ENCODE results near the gene CRHBP.

CRHBP gene

DNA sequence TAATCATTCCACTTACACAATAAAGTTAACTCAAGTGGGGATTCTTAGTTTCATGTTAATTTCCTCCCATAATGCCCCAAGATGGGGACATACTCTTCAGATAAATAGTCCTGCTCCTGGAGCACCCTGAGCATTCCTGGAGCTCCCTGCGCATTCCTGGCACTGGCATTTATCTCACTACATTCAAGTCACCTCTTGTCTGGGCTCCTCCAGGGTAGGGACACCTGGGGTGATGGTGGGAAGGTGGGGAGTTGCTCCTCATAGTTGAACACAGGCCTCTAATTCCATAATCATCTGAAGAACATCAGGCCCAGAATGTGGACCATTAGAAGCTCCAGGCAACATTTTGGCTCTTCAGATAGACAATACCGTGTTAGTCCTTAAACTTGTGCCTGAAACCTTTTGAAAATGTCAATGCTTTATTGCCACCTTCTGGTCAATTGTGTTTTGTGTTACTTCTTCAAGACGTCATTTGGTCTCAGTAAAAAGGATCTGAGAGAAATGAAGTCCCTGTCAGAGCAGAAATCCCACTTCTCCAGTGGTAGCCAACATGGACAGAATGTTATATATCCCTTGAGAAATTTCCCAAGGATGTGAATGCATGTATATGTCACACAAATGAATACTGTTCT is 63.2 kb downstream of the CRHBP start:
- no peak for DNase-seq (ENCODE audit: low read depth)

GRCh38 chr5:77016962-77017361 is 64.1 kb downstream of the CRHBP start:
- DNase-seq (ENCODE audit: low read depth), result no peak

DNA sequence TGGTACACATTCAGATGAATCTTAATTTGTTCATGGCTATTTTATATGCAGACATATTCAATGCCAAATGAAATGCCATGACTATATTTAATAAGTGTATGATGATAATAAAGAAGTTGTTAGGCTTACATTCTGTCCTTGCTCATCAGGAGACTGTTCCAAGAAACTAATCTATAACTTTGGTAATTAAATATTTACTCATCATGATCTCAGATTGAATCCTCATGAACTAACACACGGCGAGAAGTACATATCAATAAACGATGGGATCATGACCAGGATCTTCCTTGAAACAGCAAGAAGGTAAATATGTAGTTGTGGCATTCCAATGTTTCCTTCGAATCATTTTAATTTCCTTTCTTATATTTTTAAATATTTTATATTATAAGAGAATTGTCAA is 64.8 kb downstream of the CRHBP start:
- DNase-seq (ENCODE audit: low read depth), result no peak

Data from stimulated activated CD8-positive, alpha-beta memory T cell treated with anti-CD3 and anti-CD28 coated beads, Interleukin-12 subunit alpha, Interleukin-12 subunit beta, amount 100 ng/mL, for 1 hour (primary cell).